SKM-1 (cell line): Measurements from ENCODE around the gene AMDHD2.
A peak's percentile ranks its signal among the peaks of the same experiment; 100 is the strongest.
"Not testable (repeated sequence)": the region's sequence is repeated elsewhere in the genome, so short reads cannot be mapped to it uniquely, and the experiment has no call there.

Source experiments
- DNase-seq: peaks from one replicate; lab custom pipeline; 2025; ENCODE audit not compliant: unreplicated experiment; lab: John Stamatoyannopoulos, UW

AMDHD2 gene

DNA sequence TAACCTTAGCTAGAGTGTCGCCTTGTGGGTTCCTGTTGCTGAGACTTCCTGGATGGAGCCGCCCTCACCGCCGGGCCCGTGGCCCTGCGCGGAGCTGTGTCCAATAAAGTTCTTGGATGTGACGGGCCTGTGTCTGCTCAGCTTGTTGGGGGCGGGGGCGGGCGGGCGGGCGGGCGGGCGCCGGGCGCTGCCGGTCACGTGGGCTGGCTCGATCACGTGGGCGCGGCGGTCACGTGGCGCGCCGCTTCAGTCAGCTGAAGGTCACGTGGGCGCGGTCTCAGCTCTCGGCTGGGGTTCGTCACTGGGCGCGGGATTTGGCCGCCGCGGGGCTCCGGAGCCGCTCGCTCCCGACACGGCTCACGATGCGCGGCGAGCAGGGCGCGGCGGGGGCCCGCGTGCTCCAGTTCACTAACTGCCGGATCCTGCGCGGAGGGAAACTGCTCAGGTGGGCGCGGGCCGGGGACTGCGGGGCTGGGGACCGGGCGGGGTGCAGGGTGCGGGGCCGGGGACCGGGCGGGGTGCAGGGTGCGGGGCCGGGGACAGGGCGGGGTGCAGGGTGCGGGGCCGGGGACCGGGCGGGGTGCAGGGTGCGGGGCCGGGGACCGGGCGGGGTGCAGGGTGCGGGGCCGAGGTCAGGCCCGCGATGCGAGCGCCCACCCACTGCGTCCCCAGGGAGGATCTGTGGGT, at the start of gene AMDHD2:
Gene AMDHD2 (plus strand): TSS at position 275 of the 687 bp plus-strand sequence. CDS start 88 bp downstream, at position 363.
- DNase-seq: peak; percentile 45

- no peak for DNase-seq
Observed at GRCh38 chr16:2470603-2471015, 49.6 kb upstream of the AMDHD2 start.

DNA sequence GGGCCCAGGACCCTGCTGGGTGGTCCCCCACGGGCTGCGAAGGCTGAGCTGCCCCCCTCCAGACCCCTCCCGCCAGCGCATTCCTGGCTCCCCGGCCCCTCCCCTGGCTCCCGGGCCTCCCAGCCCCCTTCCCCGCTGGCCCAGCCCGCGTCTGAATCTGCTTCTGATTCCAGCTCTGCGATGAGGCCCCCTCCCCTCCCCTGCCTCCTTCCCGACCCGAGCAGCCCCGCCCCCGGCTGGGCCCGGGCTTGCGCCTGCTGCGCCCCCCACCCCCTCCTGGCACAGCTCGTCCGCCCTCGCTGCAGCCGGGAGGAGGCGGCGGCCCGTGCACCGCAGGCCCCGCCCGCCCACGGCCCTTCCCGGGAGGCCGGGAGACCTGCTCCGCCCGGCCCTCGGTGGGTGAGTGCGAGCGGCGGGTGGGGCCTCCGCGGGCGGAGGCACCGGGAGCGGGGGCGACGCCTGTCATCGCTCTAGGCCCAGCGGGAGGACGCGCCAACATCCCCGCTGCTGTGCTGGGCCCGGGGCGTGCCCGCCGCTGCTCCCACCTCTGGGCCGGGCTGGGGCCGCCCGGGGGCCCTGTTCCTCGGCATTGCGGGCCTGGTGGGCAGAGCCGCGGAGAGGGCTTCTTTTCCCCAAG, 49.0 kb upstream of the AMDHD2 start, which contains the start of gene NTN3:
Gene NTN3 (plus strand): TSS at position 282 of the 637 bp plus-strand sequence. CDS start 405 bp downstream, outside the sequence.
- no peak for DNase-seq

- DNase-seq: no peak
Observed at GRCh38 chr16:2471653-2472487, 48.3 kb upstream of the AMDHD2 start.

GRCh38 chr16:2472488-2472864, 47.7 kb upstream of the AMDHD2 start:
- no peak for DNase-seq

- no peak for DNase-seq
Observed at GRCh38 chr16:2472885-2473445, 47.2 kb upstream of the AMDHD2 start.

DNA sequence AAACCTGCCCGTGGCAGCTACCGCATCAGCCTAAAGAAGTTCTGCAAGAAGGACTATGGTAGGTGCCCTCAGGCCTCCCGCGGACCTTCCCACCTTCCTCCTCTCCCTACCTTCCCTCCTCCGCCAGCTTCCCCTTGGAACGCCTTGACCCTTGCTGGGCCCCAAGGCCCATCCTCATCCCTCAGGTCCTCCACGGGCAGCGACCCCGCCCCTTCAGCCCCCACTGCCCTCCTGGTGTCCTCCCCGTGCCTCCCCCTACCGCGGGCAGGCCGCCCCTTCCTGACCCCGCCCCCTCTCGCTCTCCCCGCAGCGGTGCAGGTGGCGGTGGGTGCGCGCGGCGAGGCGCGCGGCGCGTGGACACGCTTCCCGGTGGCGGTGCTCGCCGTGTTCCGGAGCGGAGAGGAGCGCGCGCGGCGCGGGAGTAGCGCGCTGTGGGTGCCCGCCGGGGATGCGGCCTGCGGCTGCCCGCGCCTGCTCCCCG, 46.7 kb upstream of the AMDHD2 start:
- DNase-seq: no peak

GRCh38 chr16:2473999-2474876, 45.9 kb upstream of the AMDHD2 start:
- DNase-seq: peak; percentile 41

GRCh38 chr16:2474877-2475412, 45.2 kb upstream of the AMDHD2 start, which contains the start of gene TBC1D24:
Gene TBC1D24, plus strand, starts transcription at chr16:2475127. Its CDS starts 21,022 bp downstream, at chr16:2496149.
- no peak for DNase-seq

DNA sequence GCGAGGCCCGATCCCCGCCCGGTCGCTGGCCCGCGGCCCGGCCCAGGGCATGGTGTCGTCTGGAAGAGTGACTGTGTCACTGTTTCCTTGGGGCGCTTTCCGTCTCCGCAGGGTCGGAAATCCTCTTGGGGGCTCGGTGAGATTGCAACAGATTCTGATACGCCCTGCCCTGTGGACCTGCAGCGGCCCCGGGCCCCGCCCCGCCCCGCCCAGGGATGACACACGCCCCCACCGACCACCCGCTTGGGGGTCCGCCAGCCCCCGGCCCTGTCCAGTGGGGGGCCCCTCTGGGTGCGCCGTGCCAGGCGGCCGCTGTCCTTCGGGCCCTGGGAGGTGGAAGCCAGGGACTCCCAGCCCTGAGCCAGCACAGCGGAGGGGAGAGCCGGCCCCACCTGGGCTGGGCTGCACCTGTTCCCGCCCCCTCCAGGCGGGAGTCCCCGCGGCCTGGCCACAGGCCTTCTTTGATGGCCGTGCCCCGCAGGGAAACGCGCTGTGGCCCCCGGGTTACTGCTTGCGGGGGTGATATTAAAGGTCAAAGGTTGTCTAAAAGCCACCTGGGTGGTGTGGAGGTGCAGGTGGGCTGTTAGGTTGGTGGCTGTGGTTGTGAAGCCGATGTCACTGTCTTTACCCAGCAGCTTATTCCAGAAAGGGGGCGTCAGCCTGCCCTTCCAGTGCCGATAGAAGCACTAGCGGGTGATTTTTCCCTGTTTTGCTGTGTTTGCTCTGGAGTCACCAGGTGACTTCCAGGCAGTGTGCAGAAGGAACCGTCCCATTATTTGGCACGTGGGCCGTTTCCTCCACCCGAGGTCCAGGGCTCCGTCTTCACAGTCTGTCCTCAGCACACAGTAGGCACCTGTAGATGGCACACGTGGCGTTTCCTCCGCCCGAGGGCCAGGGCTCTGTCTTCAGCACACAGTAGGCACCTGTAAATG, 44.5 kb upstream of the AMDHD2 start:
- no peak for DNase-seq

DNA sequence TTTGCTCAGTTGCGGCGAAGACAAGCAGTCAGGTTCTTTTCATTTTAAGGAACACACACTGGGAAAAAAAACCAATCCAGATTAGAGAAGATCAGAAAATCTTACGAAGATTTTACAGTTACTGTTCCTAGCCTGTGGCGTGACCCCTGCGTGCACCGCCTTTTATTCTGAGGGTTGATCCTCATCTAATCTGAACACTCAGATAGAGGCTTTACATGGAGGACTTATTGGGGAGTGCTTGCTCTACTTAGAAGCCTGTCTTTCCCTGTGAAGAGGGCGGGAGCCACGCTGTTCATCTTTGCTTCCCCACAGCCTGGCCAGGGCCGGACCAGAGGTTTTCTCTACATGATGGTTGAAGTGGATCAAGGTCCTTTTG, 43.8 kb upstream of the AMDHD2 start:
- no peak for DNase-seq

GRCh38 chr16:2476741-2477140, 43.4 kb upstream of the AMDHD2 start:
- DNase-seq: no peak

GRCh38 chr16:2477327-2477726, 42.8 kb upstream of the AMDHD2 start:
- DNase-seq: no peak

GRCh38 chr16:2478279-2478678, 41.9 kb upstream of the AMDHD2 start:
- no peak for DNase-seq

- not testable (repeated sequence) for DNase-seq
Observed at GRCh38 chr16:2479996-2480395, 40.2 kb upstream of the AMDHD2 start.

DNA sequence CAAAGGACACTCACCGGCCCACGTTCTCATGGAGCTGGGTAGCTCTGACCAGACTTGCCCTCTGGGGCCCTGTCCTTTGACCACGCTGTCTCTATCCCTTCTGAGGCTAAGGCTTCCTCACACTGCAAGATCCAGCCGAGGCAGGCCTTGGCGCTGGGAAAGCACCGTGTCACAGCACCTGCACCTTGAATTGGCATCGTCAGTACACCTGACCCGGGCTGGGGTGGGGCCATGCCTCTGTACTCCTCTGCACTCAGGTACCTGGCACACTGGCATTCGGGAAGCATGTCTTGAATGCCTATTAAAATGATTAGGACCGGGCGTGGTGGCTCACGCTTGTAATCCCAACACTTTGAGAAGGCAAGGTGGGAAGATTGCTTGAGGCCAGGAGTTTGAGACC, 39.2 kb upstream of the AMDHD2 start:
- DNase-seq: no peak

DNA sequence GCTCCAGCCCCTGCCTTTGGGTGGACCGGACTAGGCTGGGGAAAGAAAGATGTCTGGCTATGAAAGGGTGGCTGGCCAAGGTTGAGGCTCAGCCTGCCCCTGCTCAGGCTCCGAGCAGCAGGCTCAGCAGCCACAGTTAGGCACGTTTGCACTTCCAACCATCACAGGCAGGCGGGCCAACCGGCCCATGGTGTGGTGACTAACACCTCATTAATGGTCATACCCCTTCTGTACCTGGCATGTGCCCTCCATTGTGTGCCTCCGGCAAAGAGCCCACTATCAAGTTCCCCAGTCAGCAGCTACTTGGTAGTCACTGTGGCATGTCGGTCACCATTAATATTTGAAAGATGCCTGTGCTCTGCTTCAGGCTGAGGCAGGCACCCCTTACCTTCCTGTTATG, 38.5 kb upstream of the AMDHD2 start:
- DNase-seq: no peak

- no peak for DNase-seq
Observed at GRCh38 chr16:2482249-2482648, 37.9 kb upstream of the AMDHD2 start.
